Effector memory CD8-positive, alpha-beta T cell (primary cell): ENCODE results near the gene BSX.

ENCODE experiments used
- ATAC-seq: fragments of 150-1000 bp; cut with Tn5 transposase; replicated peaks from 2 replicates; pipeline ENCODE4 v1.10.0; 2021; ENCODE audit warnings: mild to moderate bottlenecking, moderate library complexity
- DNase-seq, 3 experiments: peaks; one replicate each; pipeline ENCODE4 v3.0.0; 2021
- H3K27ac Mint-ChIP-seq, 2 donors: one replicate each; pipeline ENCODE4 v1.8.0; 2022; ENCODE audit warnings: mild to moderate bottlenecking in 2 of 2, mixed read lengths in 2 of 2, moderate library complexity in 2 of 2
- H3K27me3 Mint-ChIP-seq, 2 donors: one replicate each; pipeline ENCODE4 v1.8.0; 2022; ENCODE audit warnings: mixed read lengths in 2 of 2
- H3K36me3 Mint-ChIP-seq: one replicate; pipeline ENCODE4 v1.8.0; 2022; ENCODE audit warnings: mild to moderate bottlenecking, moderate library complexity, mixed read lengths; ENCODE audit not compliant: insufficient read depth
- H3K4me1 Mint-ChIP-seq, 2 donors: one replicate each; pipeline ENCODE4 v1.8.0; 2022; ENCODE audit warnings: low read depth in 2 of 2, mixed read lengths in 2 of 2
- H3K4me3 Mint-ChIP-seq, 2 donors: one replicate each; pipeline ENCODE4 v1.8.0; 2022; ENCODE audit warnings: mild to moderate bottlenecking in 2 of 2, mixed read lengths in 2 of 2, moderate library complexity in 2 of 2
- H3K9me3 Mint-ChIP-seq, 2 donors: one replicate each; pipeline ENCODE4 v1.8.0; 2022; ENCODE audit warnings: mixed read lengths in 2 of 2

BSX gene

DNA sequence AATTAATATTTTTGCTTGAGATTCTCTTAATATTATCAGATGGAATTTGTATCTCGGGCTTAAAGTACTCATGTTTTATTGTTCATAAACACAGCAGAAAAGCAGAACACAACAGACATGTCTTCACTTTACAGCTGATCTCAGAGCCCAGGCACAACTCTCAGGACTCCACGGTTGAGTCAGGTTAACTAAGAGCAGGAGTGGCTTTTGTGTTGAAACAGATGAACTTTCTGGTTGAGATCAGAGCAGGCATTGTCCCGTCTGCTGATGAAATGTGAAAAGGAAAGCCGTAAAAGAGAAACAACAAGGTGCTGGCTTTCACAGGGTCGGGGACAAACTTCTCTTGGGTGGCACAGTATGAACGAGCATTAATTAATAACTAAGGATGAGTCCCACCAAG is 50.1 kb downstream of the BSX start:
- no peak overlapping the region for H3K4me3 Mint-ChIP-seq
- peaks cover 6% of the 10 kb centered on the region for H3K36me3 Mint-ChIP-seq
- H3K27ac Mint-ChIP-seq = no peak overlapping the region
- no peaks in the 10 kb centered on the region for H3K9me3 Mint-ChIP-seq
- no peaks in the 10 kb centered on the region for H3K4me1 Mint-ChIP-seq
- no peaks in the 10 kb centered on the region for H3K27me3 Mint-ChIP-seq
- DNase-seq = no peak
- ATAC-seq = no peak
